A673 (cell line): ENCODE data around the gene MED22. TPM values are rescaled to one million over a fixed set of nuclear protein-coding genes. Genes with fewer than 3 reads are reported as not detected.
"Not testable (repeated sequence)": the region's sequence is repeated elsewhere in the genome, so short reads cannot be mapped to it uniquely, and the experiment has no call there.

Experiments used
- BruUV-seq: library from RNA; stranded (reverse); fragments of 400-500 nt; replicated peaks from 2 replicates; lab custom pipeline; 2021; lab: Mats Ljungman, UMichigan
- CTCF ChIA-PET: fragments of 300-600 bp; sonication (Branson Sonifier 250); formaldehyde crosslinking; loops from one replicate; lab custom pipeline; 2022; ENCODE audit warnings: antibody characterized with exemption; lab: Charles Lee
- POLR2A ChIA-PET: fragments of 300-600 bp; sonication (Branson Sonifier 250); formaldehyde crosslinking; loops from one replicate; lab custom pipeline; 2022; ENCODE audit warnings: antibody characterized with exemption; ENCODE audit not compliant: low non-redundant PET; lab: Charles Lee
- DNase-seq: peaks from one replicate; pipeline ENCODE4 v3.0.0-alpha.2; 2015; ENCODE audit warnings: low spot score
- H3K27ac ChIP-seq: fragments of 200-600 bp; sonication (generic); 2 replicates; pipeline ENCODE4 v1.5.1; 2016; ENCODE audit warnings: mixed run types, low read depth, mild to moderate bottlenecking, mixed read lengths, antibody characterized with exemption, low read length; ENCODE audit not compliant: poor library complexity, severe bottlenecking
- H3K27me3 ChIP-seq: fragments of 200-600 bp; sonication (generic); replicated peaks from 2 replicates; pipeline ENCODE4 v1.6.1; 2017; ENCODE audit warnings: mixed run types, low read depth, mild to moderate bottlenecking, mixed read lengths, antibody characterized with exemption, low read length; ENCODE audit not compliant: insufficient read depth, poor library complexity
- H3K36me3 ChIP-seq: fragments of 200-600 bp; sonication (generic); 2 replicates; pipeline ENCODE4 v1.6.1; 2016; ENCODE audit warnings: mixed run types, mild to moderate bottlenecking, mixed read lengths, antibody characterized with exemption, low read length; ENCODE audit not compliant: insufficient read depth, poor library complexity, severe bottlenecking
- H3K4me1 ChIP-seq: fragments of 200-600 bp; sonication (generic); 2 replicates; pipeline ENCODE4 v1.6.1; 2017; ENCODE audit warnings: mixed run types, mild to moderate bottlenecking, mixed read lengths, antibody characterized with exemption, low read length; ENCODE audit not compliant: insufficient read depth, poor library complexity, severe bottlenecking
- H3K4me3 ChIP-seq: fragments of 200-600 bp; sonication (generic); 2 replicates; pipeline ENCODE4 v1.5.1; 2016; ENCODE audit warnings: low read depth, mixed run types, mild to moderate bottlenecking, mixed read lengths, low read length; ENCODE audit not compliant: poor library complexity, severe bottlenecking
- H3K9me3 ChIP-seq: fragments of 200-600 bp; sonication (generic); 2 replicates; pipeline ENCODE4 v1.6.1; 2016; ENCODE audit warnings: mixed run types, low read depth, mild to moderate bottlenecking, mixed read lengths, antibody characterized with exemption, low read length; ENCODE audit not compliant: poor library complexity, severe bottlenecking
- EZH2 ChIP-seq: fragments of 200-600 bp; sonication (generic); IDR thresholded peaks from 2 replicates; pipeline ENCODE4 v1.6.1; 2017; ENCODE audit warnings: borderline replicate concordance, low read depth, mild to moderate bottlenecking, mixed read lengths, antibody characterized with exemption, low read length; ENCODE audit not compliant: poor library complexity, severe bottlenecking
- intact Hi-C: fragments of 100-400 bp; cut with micrococcal nuclease; formaldehyde crosslinking; loops from one replicate; pipeline ENCODE4 v1.10.0; 2022; ENCODE audit not compliant: unreplicated experiment
- total RNA-seq: library from RNA; stranded (reverse); gene quantifications from 2 replicates; pipeline ENCODE4 v1.2.3, GENCODE V29; 2021
- TF ChIP-seq, protein P1 (sequence below): fragments of 300-800, 200-600 bp; sonication (generic); conservative IDR thresholded peaks from 2 replicates; pipeline ENCODE4 v1.5.1; 2017; ENCODE audit warnings: low read depth, mild to moderate bottlenecking, antibody characterized with exemption, low read length, moderate library complexity, mixed read lengths

The MED22 gene
- total RNA-seq, 1 experiment from 2014 or later: 46.2 TPM

DNA sequence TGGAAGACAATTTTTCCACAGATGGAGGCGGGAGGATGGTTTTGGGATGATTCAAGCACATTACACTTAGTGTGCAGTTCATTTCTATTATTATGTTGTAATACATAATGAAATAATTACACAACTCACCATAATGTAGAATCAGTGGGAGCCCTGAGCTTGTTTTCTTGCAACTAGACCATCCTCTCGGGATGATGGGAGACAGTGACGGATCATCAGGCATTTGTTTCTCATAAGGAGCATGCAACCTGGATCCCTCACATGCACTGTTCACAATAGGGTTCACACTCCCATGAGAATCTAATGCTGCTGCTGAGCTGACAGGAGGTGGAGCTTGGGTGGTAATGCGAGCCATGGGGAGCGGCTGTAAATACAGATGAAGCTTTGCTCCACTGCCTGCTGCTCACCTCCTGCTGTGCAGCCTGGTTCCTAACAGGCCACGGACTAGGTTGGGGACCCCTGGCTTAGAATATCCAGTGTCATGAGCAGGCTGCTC, 29.8 kb upstream of the MED22 start:
- no TSS peak for BruUV-seq
- no peak overlapping the region for H3K4me3 ChIP-seq
- TF ChIP-seq, protein P1, sequence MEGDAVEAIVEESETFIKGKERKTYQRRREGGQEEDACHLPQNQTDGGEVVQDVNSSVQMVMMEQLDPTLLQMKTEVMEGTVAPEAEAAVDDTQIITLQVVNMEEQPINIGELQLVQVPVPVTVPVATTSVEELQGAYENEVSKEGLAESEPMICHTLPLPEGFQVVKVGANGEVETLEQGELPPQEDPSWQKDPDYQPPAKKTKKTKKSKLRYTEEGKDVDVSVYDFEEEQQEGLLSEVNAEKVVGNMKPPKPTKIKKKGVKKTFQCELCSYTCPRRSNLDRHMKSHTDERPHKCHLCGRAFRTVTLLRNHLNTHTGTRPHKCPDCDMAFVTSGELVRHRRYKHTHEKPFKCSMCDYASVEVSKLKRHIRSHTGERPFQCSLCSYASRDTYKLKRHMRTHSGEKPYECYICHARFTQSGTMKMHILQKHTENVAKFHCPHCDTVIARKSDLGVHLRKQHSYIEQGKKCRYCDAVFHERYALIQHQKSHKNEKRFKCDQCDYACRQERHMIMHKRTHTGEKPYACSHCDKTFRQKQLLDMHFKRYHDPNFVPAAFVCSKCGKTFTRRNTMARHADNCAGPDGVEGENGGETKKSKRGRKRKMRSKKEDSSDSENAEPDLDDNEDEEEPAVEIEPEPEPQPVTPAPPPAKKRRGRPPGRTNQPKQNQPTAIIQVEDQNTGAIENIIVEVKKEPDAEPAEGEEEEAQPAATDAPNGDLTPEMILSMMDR: no peak
- TF ChIP-seq EZH2: no peak
- H3K27me3 ChIP-seq: no peaks in the 10 kb centered on the region
- intact Hi-C loops: no loop called here
- H3K9me3 ChIP-seq: no peaks in the 10 kb centered on the region
- H3K4me1 ChIP-seq: peaks cover 21% of the 10 kb centered on the region
- H3K36me3 ChIP-seq: peaks cover 14% of the 10 kb centered on the region
- no peak overlapping the region for H3K27ac ChIP-seq
- peak; percentile 84 for DNase-seq
- ChIA-PET POLR2A (interaction anchor here (0.5 kb wide), 1 partner anchor 320 kb away, joined by 6 read pairs; no protein-coding TSS in a partner anchor), CTCF (no interaction called here)

DNA sequence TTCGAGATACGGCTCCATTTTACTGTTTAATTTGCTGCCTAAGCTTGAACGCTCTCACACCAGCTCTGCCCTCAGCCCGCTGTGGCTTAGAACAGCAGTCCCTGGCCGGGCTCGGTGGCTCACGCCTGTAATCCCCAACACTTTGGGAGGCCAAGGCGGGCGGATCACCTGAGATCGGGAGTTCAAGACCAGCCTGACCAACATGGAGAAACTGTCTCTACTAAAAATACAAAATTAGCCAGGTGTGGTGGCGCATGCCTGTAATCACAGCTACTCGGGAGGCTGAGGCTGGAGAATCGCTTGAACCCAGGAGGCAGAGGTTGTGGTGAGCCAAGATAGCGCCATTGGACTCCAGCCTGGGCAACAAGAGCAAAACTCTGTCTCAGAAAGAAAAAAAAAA, 29.3 kb upstream of the MED22 start:
- H3K27ac ChIP-seq, CTCF ChIA-PET, POLR2A ChIA-PET, H3K9me3 ChIP-seq, H3K27me3 ChIP-seq, BruUV-seq, DNase-seq, intact Hi-C loops: not testable (repeated sequence)
- peaks cover 21% of the 10 kb centered on the region for H3K4me1 ChIP-seq
- peaks cover 19% of the 10 kb centered on the region for H3K36me3 ChIP-seq
- H3K4me3 ChIP-seq: peak overlapping the region; percentile 97

DNA sequence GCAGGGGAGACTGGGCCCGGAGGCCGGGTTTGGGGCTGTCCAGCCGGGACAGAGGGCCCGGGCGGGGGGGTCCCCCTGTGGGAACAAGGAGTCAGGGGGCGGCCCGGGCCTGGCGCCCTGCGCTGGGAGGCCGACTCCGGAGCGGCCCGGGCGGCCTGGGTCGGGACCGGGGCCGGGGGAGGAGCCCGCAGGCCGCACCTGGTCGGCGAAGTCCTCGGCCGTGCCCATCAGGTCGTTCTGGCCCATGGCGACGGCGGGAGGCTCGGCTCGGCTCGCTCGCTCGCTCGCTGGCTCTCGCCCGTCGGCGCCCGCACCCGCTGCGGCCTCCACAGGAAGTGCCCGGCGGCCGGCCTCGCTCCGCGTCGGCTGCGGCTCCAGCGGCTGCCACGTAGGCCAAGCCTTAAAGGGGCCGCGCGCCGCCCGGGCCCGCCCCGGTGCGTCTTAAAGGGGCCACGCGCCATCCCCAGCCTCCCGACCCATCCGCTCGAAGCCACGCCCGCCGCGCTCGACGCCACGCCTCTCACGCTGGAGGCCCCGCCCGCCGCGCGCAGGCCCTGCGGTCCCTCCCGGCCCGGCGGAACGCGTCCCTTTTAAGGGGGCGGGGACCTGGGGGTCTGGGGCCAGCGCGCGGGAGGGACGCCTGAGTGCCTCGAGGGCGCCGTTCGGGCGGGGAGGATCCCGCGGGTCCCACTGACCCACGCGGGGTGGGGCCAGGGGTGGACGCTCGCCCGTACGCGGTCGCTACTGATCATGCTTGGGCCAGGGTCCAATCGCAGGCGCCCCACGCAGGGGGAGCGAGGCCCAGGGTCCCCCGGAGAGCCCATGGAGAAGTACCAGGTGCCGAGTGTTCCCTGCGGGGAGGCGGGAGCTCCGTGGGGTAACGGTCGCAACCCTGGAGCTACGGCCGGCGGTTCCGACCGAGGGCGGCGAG, 28.1 kb upstream of the MED22 start, which contains the start of the genes STKLD1 and SURF4:
Gene STKLD1 (plus strand): TSS at position 643 of the 931 bp plus-strand sequence. CDS start 108 bp downstream, at position 751.
Gene SURF4 (minus strand): TSS at position 337 of the 931 bp plus-strand sequence. CDS start 91 bp downstream, at position 246.
- ChIA-PET CTCF (no interaction called here), POLR2A (interaction anchor here (0.7 kb wide), 1 partner anchor 28 kb away, joined by 3 read pairs; the partner anchor contains the start of genes MED22 and RPL7A)
- Histone ChIP-seq H3K36me3 (peaks cover 26% of the 10 kb centered on the region), H3K27me3 (no peaks in the 10 kb centered on the region), H3K4me1 (peaks cover 21% of the 10 kb centered on the region), H3K27ac (peak within 1 kb of the TSS; percentile 98), H3K9me3 (no peaks in the 10 kb centered on the region), H3K4me3 (peak within 1 kb of the TSS; percentile 97)
- intact Hi-C loops: no loop called here
- no TSS peak for BruUV-seq
- peak; percentile 97 for DNase-seq
- TF ChIP-seq, protein P1: no peak
- TF ChIP-seq EZH2: no peak
